ENCODE data around the gene MROH7. TPM values are rescaled to one million over a fixed set of nuclear protein-coding genes. Genes with fewer than 3 reads are reported as not detected.

The MROH7 gene
- total RNA-seq, 1 experiment from 2014 or later = 0.13 TPM

GRCh38 chr1:54695221-54695620, 53.6 kb downstream of the MROH7 start:
- ChIA-PET POLR2A (interaction anchor here (0.5 kb wide), 1 partner anchor 590 kb away, joined by 3 read pairs; no protein-coding TSS in a partner anchor), CTCF (interaction anchor here (0.6 kb wide), 1 partner anchor 121 kb away, joined by 5 read pairs; no protein-coding TSS in a partner anchor)
- Mint-ChIP-seq H3K27ac (no peak overlapping the region), H3K36me3 (no peaks in the 10 kb centered on the region), H3K9me3 (no peaks in the 10 kb centered on the region), H3K4me3 (no peak overlapping the region), H3K27me3 (ENCODE audit: low read depth) (no peaks in the 10 kb centered on the region; the same call in 1 of the 2 replicates), H3K4me1 (no peaks in the 10 kb centered on the region)
- ATAC-seq (no peak), DNase-seq (ENCODE audit: low spot score) (no peak)
- TF ChIP-seq NFYB (CRISPR knock-in tag; conservative IDR thresholded peaks at IDR 0.05; ENCODE audit: low read depth) (no peak), ZNF671 (CRISPR knock-in tag; IDR thresholded peaks at IDR 0.05) (no peak), TP53 (CRISPR knock-in tag; IDR thresholded peaks at IDR 0.05) (no peak), E2F1 (CRISPR knock-in tag; IDR thresholded peaks at IDR 0.05) (no peak), CTCF (IDR thresholded peaks at IDR 0.05) (no peak), MLX (CRISPR knock-in tag; IDR thresholded peaks at IDR 0.05) (no peak), ARID4B (CRISPR knock-in tag; IDR thresholded peaks at IDR 0.05; ENCODE audit: borderline replicate concordance) (no peak), GRHL2 (CRISPR knock-in tag; IDR thresholded peaks at IDR 0.05; ENCODE audit: insufficient replicate concordance, severe bottlenecking) (no peak), FOXP4 (CRISPR knock-in tag; IDR thresholded peaks at IDR 0.05) (no peak), TEAD4 (CRISPR knock-in tag; IDR thresholded peaks at IDR 0.05) (no peak), USF2 (CRISPR knock-in tag; IDR thresholded peaks at IDR 0.05) (no peak), E2F4 (CRISPR knock-in tag; IDR thresholded peaks at IDR 0.05; ENCODE audit: borderline replicate concordance, low read depth) (no peak), NR2C2 (CRISPR knock-in tag; IDR thresholded peaks at IDR 0.05) (no peak), ATF6 (CRISPR knock-in tag; IDR thresholded peaks at IDR 0.05) (no peak), PREB (CRISPR knock-in tag; IDR thresholded peaks at IDR 0.05; ENCODE audit: borderline replicate concordance) (no peak), ZNF281 (CRISPR knock-in tag; IDR thresholded peaks at IDR 0.05) (no peak), FOXP1 (CRISPR knock-in tag; IDR thresholded peaks at IDR 0.05; ENCODE audit: borderline replicate concordance) (no peak), HMGA2 (CRISPR knock-in tag; IDR thresholded peaks at IDR 0.05) (no peak)

All from WTC11 (cell line).